Activated CD4-positive, alpha-beta T cell treated with anti-CD3 and anti-CD28 coated beads for 24 hours (primary cell): Measurements from ENCODE around the gene MCTP1.
"Not testable (repeated sequence)": the region's sequence is repeated elsewhere in the genome, so short reads cannot be mapped to it uniquely, and the experiment has no call there.

ENCODE experiments used
- DNase-seq, 2 donors: peaks; one replicate each; pipeline ENCODE4 v3.0.0-alpha.2; 2020; ENCODE audit warnings: low read depth in 2 of 2

Gene MCTP1

GRCh38 chr5:95184924-95185323 lies 100.0 kb downstream of the MCTP1 start:
- DNase-seq: no peak

GRCh38 chr5:95181644-95182043 lies 103.2 kb downstream of the MCTP1 start:
- DNase-seq: no peak

- DNase-seq: no peak
These were observed 106.7 kb downstream of the MCTP1 start for GRCh38 chr5:95178046-95178651.

GRCh38 chr5:95177456-95177855 lies 107.4 kb downstream of the MCTP1 start:
- no peak for DNase-seq

GRCh38 chr5:95175106-95175505 lies 109.8 kb downstream of the MCTP1 start:
- DNase-seq: no peak

- no peak for DNase-seq
These were observed 112.2 kb downstream of the MCTP1 start for GRCh38 chr5:95172659-95173058.

- DNase-seq: no peak
These were observed 120.0 kb downstream of the MCTP1 start for GRCh38 chr5:95164861-95165260.

GRCh38 chr5:95163079-95163478 lies 121.8 kb downstream of the MCTP1 start:
- DNase-seq: no peak

- no peak for DNase-seq
These were observed 122.5 kb downstream of the MCTP1 start for GRCh38 chr5:95162231-95162992.

- DNase-seq: no peak
These were observed 125.3 kb downstream of the MCTP1 start for GRCh38 chr5:95159603-95160002.

GRCh38 chr5:95155888-95156287 lies 129.0 kb downstream of the MCTP1 start:
- no peak for DNase-seq

GRCh38 chr5:95153511-95153910 lies 131.4 kb downstream of the MCTP1 start:
- DNase-seq: no peak

- DNase-seq: no peak
These were observed 132.4 kb downstream of the MCTP1 start for GRCh38 chr5:95152535-95152934.

- DNase-seq: no peak
These were observed 132.8 kb downstream of the MCTP1 start for GRCh38 chr5:95152131-95152530.

GRCh38 chr5:95151694-95152093 lies 133.2 kb downstream of the MCTP1 start:
- no peak for DNase-seq

- DNase-seq: no peak
These were observed 135.5 kb downstream of the MCTP1 start for GRCh38 chr5:95149387-95149786.

- no peak for DNase-seq
These were observed 136.4 kb downstream of the MCTP1 start for GRCh38 chr5:95148453-95148852.

- not testable (repeated sequence) for DNase-seq
These were observed 141.0 kb downstream of the MCTP1 start for GRCh38 chr5:95143858-95144257.

GRCh38 chr5:95142145-95142544 lies 142.7 kb downstream of the MCTP1 start:
- DNase-seq: no peak

GRCh38 chr5:95141141-95141540 lies 143.8 kb downstream of the MCTP1 start:
- DNase-seq: no peak

GRCh38 chr5:95134326-95134725 lies 150.6 kb downstream of the MCTP1 start:
- DNase-seq: no peak

GRCh38 chr5:95132096-95132495 lies 152.8 kb downstream of the MCTP1 start:
- no peak for DNase-seq

GRCh38 chr5:95130941-95131340 lies 154.0 kb downstream of the MCTP1 start:
- no peak for DNase-seq

- DNase-seq: no peak
These were observed 160.2 kb downstream of the MCTP1 start for GRCh38 chr5:95124731-95125130.
